Stimulated activated CD8-positive, alpha-beta memory T cell treated with anti-CD3 and anti-CD28 coated beads, Interleukin-2, amount 100 ng/mL, for 1 hour (primary cell): ENCODE measurements around the gene CETP.

Source experiments
- DNase-seq, 2 donors: peaks; one replicate each; pipeline ENCODE4 v3.0.0-alpha.2; 2020; ENCODE audit warnings: low read depth in 2 of 2

CETP gene, protein sequence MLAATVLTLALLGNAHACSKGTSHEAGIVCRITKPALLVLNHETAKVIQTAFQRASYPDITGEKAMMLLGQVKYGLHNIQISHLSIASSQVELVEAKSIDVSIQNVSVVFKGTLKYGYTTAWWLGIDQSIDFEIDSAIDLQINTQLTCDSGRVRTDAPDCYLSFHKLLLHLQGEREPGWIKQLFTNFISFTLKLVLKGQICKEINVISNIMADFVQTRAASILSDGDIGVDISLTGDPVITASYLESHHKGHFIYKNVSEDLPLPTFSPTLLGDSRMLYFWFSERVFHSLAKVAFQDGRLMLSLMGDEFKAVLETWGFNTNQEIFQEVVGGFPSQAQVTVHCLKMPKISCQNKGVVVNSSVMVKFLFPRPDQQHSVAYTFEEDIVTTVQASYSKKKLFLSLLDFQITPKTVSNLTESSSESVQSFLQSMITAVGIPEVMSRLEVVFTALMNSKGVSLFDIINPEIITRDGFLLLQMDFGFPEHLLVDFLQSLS

GRCh38 chr16:56961851-56962281 is at the start of gene CETP:
Gene CETP, plus strand, starts transcription at chr16:56961950. Its CDS starts 30 bp downstream, at chr16:56961980.
- no peak for DNase-seq

DNA sequence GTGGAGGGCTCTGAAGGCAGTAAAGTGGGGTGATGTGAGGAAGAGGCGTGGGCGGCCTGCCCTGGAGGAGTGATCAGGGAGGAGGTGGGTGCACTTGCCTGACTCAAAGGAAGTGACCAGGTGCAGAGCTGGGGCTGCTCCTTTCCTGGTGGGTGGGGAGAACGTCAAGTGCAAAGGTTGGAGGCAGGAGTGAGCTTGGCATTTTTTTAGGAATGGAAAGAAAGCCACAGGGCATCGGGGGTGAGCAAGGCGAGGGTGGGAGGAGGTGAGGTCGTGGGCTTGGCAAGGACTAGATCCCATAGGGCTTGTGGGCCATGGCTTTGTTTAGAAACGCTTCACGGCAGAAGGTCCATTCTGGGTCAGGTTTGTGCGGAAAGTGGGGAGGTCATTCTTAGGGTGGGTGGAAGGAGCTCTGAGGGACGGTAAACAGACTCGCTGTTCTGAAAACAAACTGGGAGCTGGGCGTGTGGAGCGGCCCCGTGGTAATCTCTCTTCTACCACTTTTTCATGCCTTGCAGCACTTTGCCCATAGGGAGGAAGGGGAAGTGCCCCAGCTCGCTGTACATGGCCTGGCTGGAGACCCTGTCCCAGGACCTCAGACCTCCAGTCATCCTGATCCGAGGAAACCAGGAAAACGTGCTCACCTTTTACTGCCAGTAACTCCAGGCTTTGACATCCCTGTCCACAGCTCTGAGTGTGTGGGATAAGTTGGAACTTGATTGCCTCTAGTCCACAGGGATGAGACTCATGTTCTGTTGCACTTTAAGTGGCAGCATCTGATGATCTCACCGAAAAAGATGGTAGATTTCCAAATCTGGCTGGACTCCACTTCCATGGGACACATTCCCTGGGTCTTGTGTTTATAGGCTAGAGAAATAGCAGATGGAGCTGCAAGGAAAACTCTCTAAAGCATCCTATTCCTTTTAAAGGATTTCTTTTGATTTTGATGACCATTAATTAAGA is 48.7 kb upstream of the CETP start:
- DNase-seq = no peak

- DNase-seq = no peak
Measured at GRCh38 chr16:56914896-56915295, 46.9 kb upstream of the CETP start.

GRCh38 chr16:56915336-56916119 is 46.2 kb upstream of the CETP start:
- no peak for DNase-seq

DNA sequence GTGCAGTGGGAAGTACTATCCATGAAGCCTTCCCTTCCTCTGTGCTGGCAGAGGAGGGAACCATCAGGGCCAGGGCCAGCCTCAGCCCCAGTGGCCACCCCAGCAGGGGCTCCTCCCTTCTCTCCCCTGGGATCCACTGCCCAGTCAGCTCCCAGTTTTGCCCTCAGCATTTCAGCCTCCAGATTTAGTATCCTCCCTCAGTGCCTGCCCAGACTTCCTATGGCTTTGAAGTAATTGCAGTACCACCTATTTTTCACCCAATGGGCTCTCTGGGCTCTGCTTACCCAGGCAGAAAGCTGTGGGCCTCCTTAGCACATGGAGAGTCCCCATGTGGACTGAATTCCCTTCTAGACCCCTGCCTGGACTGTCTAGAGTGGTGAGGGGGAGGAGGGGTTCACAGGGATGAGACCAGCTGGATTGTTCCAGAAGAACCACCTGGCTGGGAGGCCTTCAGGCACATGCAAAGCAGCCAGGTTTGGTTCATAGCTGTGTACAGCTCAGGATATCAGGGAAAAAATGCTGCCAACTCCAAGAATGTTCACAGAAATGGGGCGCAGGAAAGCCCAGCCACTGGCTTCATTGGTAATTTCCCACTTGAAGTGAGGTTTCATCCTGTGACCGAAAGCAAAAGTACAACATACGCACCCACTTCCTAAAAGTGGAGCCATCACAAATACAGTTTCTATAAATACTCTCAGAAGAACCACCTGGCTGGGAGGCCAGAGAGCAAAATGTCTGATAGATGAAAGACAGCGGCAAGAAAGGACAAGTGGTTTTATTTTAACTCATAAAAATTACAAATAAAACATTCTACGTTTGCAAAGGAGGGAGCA is 45.0 kb upstream of the CETP start:
- no peak for DNase-seq

GRCh38 chr16:56918467-56919012 is 43.2 kb upstream of the CETP start:
- no peak for DNase-seq

DNA sequence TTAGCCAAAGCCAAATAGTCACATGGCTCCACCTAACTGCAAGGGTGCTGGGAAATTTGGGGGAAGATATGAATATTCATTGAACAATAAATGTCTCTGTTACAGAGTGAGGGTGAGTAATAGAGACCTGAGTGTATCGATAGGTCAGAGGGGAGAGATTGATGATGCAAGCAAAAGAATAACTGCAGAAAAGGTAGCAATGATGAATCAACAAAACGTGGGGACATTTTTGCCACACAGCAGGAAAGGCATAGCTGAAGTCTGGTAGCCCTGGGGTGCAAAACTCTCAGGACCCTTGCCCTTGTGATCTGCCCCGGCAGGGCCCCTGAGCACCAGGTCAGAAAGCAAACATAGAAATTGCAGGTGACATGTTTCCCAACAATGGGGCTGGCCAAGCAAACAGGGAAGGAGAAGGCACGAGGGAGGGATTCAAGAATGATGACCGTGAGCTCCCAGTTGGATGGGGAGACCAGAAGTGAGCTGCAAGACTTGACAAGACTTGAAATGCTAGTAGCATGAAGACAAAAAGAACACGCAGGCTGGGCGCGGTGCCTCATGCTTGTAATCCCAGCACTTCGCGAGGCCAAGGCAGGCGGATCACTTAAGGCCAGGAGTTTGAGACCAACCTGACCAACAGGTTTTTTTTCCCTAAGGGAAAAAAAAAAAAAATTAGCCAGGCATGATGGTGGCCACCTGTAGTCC is 42.5 kb upstream of the CETP start:
- DNase-seq = no peak

GRCh38 chr16:56921571-56921970 is 40.2 kb upstream of the CETP start:
- no peak for DNase-seq

- DNase-seq = no peak
Measured at GRCh38 chr16:56923481-56924091, 38.2 kb upstream of the CETP start.

- DNase-seq = no peak
Measured at GRCh38 chr16:56927471-56927870, 34.3 kb upstream of the CETP start.

DNA sequence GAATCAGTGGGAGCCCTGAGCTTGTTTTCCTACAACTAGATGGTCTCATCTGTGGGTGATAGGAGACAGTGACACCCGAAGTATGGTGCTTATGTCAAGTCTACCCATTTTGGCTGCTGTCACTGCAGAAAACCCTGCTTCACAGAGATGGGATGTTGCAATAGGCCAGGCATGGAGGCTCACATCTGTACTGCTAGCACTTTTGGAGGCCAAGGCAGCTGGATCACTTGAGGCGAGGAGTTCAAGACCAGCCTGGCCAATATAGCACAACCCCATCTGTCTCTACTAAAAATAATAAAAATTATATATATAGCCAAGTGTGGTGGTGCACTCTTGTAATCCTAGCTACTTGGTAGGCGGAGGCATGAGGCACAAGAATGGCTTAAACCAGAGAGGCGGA is 32.1 kb upstream of the CETP start:
- no peak for DNase-seq

GRCh38 chr16:56930486-56931270 is 31.1 kb upstream of the CETP start:
- no peak for DNase-seq

DNA sequence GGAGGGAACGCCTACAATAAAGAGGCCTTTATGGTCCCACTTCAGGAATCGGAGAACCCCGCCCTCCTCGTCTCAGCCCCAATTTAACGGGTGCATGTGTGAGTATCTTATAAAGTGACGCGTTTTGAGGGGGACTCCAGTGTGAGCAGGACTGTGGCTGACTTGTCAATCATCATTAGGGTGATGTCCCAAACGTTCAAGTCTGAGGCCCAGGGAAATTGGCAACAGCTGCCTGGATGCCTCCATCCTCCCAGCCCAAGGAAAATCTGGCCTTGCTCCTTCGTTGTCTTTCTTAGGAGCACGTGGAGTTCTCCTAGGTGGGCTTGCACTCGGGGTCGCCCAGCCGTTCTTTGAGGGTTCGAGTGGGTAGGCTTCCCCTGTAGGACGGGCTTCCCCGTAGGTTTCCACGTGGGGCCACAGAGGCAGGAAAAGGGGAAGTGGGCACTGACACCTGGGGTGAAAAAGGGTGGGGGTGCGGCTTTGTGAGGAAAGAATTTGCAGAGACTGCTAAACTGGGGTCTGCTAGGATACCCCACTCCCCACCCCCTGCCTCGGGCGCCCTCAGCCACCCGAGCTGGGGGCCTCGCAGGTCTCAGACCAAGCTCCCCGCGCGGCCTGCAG is 30.4 kb upstream of the CETP start:
- DNase-seq = no peak

DNA sequence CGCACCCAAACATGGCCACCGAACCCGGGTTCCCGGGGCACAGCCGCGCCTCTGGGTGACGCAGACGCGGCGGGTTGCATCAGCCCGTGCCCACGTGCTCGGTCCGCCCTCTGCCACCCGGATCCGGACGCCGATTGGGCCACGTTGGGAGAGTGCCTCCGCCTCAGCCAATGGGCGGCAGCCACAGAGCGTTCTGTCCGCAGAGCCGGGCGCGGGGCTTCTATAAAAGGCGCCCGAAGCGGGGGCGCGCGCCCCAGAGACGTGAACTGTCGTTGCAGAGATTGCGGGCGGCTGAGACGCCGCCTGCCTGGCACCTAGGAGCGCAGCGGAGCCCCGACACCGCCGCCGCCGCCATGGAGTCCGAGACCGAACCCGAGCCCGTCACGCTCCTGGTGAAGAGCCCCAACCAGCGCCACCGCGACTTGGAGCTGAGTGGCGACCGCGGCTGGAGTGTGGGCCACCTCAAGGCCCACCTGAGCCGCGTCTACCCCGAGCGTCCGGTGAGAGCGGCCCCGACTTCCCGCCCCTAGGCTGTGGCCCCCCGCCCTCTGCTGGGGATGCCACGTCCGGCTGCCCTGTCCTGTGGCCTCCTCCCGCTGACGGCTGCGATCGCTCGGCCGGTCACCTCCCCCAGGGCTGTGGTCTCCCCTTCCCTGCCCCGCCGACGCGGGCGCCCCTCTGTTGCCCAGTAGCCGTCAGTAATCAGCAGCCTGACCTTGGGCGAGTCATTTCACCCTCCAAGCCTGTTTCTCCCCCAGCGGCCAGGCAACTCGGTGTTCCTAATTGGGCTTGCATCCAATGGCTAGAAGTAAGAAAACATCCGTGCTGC is 29.6 kb upstream of the CETP start, which contains the start of gene HERPUD1:
HERPUD1 (plus strand) TSS at position 251 of the 829 bp plus-strand sequence; CDS start at position 354, 103 bp downstream.
- peak; percentile 97 to 98 for DNase-seq

GRCh38 chr16:56932721-56933619 is 28.8 kb upstream of the CETP start:
- DNase-seq = no peak
